Kidney epithelial cell (primary cell): ENCODE results near the gene SLC49A4. TPM values are rescaled to one million over a fixed set of nuclear protein-coding genes. Genes with fewer than 3 reads are reported as not detected.

ENCODE experiments used
- DNase-seq: peaks from one replicate; pipeline ENCODE4 v3.0.0-alpha.2; 2010; ENCODE audit warnings: low read depth
- H3K27me3 ChIP-seq: 2 replicates; pipeline ENCODE4 v1.6.0; 2011; ENCODE audit warnings: low read length; ENCODE audit not compliant: control insufficient read depth, insufficient read depth
- H3K36me3 ChIP-seq: 2 replicates; pipeline ENCODE4 v1.5.1; 2011; ENCODE audit warnings: low read length; ENCODE audit not compliant: control insufficient read depth, insufficient read depth
- H3K4me3 ChIP-seq: 2 replicates; pipeline ENCODE4 v1.5.1; 2011; ENCODE audit warnings: low read depth, mild to moderate bottlenecking, control low read depth, low read length
- CTCF ChIP-seq: IDR thresholded peaks from 2 replicates; pipeline ENCODE4 v1.5.1; 2011; ENCODE audit warnings: mild to moderate bottlenecking, moderate library complexity, low read length, control low read depth, inconsistent platforms; ENCODE audit not compliant: insufficient read depth, poor library complexity, severe bottlenecking
- total RNA-seq: library from RNA; depleted of rRNA; stranded (reverse); fragments of >200 nt; gene quantifications from 2 replicates; pipeline ENCODE4 v1.2.3, GENCODE V29; 2015

Gene SLC49A4
- total RNA-seq, 1 donor from 2014 or later: 17.2 TPM

DNA sequence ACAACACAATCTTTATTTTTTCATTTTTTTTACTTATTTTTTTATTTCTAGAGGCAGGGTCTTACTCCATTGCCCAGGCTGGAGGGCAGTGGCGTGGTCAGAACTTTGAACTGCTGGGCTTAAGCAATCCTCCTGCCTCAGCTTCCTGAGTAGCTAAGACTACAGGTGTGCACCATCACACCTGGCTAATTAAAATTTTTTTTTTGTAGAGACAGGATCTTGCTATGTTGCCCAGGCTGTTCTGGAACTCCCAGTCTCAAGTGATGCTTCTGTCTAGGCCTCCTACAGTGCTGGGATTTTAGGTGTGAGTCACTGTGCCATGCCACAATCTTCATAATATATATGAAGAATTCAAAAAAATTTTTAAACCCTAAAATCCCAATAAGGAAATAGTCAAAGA, 22.0 kb upstream of the SLC49A4 start:
- DNase-seq: no peak
- Histone ChIP-seq H3K36me3 (no peaks in the 10 kb centered on the region), H3K27me3 (no peaks in the 10 kb centered on the region), H3K4me3 (no peak overlapping the region)
- no peak for TF ChIP-seq CTCF

- no peaks in the 10 kb centered on the region for H3K36me3 ChIP-seq
- no peak for TF ChIP-seq CTCF
- no peak for DNase-seq
- H3K4me3 ChIP-seq: no peak overlapping the region
- H3K27me3 ChIP-seq: no peaks in the 10 kb centered on the region
These were observed 20.8 kb upstream of the SLC49A4 start for GRCh38 chr3:122773944-122774509.

DNA sequence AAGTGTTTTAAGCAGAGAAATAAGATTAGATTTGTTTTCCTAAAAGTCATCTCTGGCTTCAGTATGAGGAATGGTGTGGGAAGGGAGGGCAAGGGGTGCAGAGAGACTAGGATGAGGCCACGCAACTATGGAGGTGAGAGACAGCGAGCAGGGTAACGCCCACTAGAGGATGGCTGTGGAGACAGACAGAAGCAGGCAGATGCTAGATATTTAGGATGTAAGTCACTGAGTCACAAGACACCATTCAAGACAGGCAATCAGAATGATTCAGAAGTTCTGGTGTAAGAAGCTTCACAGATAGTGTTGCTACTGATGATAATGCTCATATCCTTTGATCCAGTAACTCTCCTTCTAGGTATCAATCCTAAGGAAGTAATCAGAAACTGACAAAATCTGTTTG, 20.3 kb upstream of the SLC49A4 start:
- DNase-seq: no peak
- no peaks in the 10 kb centered on the region for H3K27me3 ChIP-seq

DNA sequence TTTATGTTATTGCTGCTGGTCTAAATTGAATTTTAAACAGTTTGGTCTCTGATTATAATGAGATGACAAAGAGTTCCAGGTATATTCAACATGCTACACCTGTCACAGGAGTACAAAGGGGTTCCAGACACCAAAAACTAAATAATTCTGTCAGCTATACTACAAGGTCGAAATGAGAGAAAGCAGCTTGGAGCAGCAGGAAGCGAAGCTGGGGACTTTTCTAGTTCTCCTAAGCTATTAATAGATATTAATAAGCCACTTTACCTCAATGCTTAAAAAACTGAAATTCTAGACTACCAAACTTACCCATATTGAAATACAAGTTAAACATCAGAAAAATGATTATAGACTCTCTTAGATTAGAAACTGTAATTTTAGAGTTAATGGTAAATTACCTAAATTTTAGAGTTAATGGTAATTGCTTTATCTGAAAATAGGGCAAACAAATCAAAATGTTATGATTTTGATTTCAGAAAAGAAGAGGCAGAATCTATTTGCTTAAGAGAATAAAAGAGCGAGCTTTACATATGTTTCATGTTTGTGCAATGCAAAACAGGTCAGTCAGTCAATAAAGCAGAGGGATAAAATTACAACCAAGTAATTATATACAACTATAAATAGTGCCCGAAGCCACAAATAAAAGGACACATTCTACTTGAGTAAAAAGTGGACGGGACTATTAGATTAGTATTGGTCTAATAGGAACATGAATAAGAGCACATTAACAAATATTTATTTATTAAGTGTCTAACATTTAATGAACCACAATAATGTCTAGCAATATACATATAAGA, 18.0 kb upstream of the SLC49A4 start:
- DNase-seq: no peak
- Histone ChIP-seq H3K36me3 (no peaks in the 10 kb centered on the region), H3K27me3 (no peaks in the 10 kb centered on the region), H3K4me3 (no peak overlapping the region)
- no peak for TF ChIP-seq CTCF

More for the DNA sequence above, 20.3 kb upstream of the SLC49A4 start:
- Histone ChIP-seq H3K4me3 (no peak overlapping the region), H3K36me3 (no peaks in the 10 kb centered on the region)
- no peak for TF ChIP-seq CTCF

- no peaks in the 10 kb centered on the region for H3K27me3 ChIP-seq
- TF ChIP-seq CTCF: no peak
- DNase-seq: no peak
- H3K36me3 ChIP-seq: no peaks in the 10 kb centered on the region
- H3K4me3 ChIP-seq: no peak overlapping the region
These were observed 17.3 kb upstream of the SLC49A4 start for GRCh38 chr3:122777563-122777962.
